Measurements from ENCODE around the gene ARID1B. TPM values are rescaled to one million over a fixed set of nuclear protein-coding genes. Genes with fewer than 3 reads are reported as not detected.
"Not testable (repeated sequence)": the region's sequence is repeated elsewhere in the genome, so short reads cannot be mapped to it uniquely, and the experiment has no call there.

ARID1B gene
- total RNA-seq, 1 donor from 2014 or later = 97.2 TPM

GRCh38 chr6:156977527-156978291, 200.5 kb downstream of the ARID1B start:
- peaks cover 3% of the 10 kb centered on the region for H3K36me3 Mint-ChIP-seq
- H3K9me3 Mint-ChIP-seq = no peaks in the 10 kb centered on the region
- no peak overlapping the region for H3K4me3 Mint-ChIP-seq
- no peaks in the 10 kb centered on the region for H3K27me3 Mint-ChIP-seq
- no peak for DNase-seq (ENCODE audit: extremely low spot score, unreplicated experiment)
- H3K27ac Mint-ChIP-seq = no peak overlapping the region
- TF ChIP-seq CTCF (conservative IDR thresholded peaks at IDR 0.05) = no peak
- H3K4me1 Mint-ChIP-seq (ENCODE audit: unreplicated experiment) = peaks cover 49% of the 10 kb centered on the region

GRCh38 chr6:156978948-156979347, 201.8 kb downstream of the ARID1B start:
- Mint-ChIP-seq H3K4me3 (no peak overlapping the region), H3K36me3 (peaks cover 3% of the 10 kb centered on the region), H3K27ac (no peak overlapping the region), H3K27me3 (no peaks in the 10 kb centered on the region), H3K4me1 (ENCODE audit: unreplicated experiment) (peaks cover 51% of the 10 kb centered on the region), H3K9me3 (no peaks in the 10 kb centered on the region)
- DNase-seq (ENCODE audit: extremely low spot score, unreplicated experiment) = no peak
- no peak for TF ChIP-seq CTCF (conservative IDR thresholded peaks at IDR 0.05)

- H3K9me3 Mint-ChIP-seq = no peaks in the 10 kb centered on the region
- no peak for TF ChIP-seq CTCF (conservative IDR thresholded peaks at IDR 0.05)
- peak overlapping the region; percentile 19 for H3K4me3 Mint-ChIP-seq
- peaks cover 3% of the 10 kb centered on the region for H3K36me3 Mint-ChIP-seq
- no peak for DNase-seq (ENCODE audit: extremely low spot score, unreplicated experiment)
- peak overlapping the region; percentile 24 for H3K27ac Mint-ChIP-seq
- H3K27me3 Mint-ChIP-seq = no peaks in the 10 kb centered on the region
- peaks cover 53% of the 10 kb centered on the region for H3K4me1 Mint-ChIP-seq (ENCODE audit: unreplicated experiment)
These were observed 203.3 kb downstream of the ARID1B start for GRCh38 chr6:156980515-156980914.

GRCh38 chr6:156980948-156981347, 203.8 kb downstream of the ARID1B start:
- no peak for DNase-seq (ENCODE audit: extremely low spot score, unreplicated experiment)
- no peak for TF ChIP-seq CTCF (conservative IDR thresholded peaks at IDR 0.05)
- Mint-ChIP-seq H3K9me3 (no peaks in the 10 kb centered on the region), H3K36me3 (peaks cover 3% of the 10 kb centered on the region), H3K4me3 (no peak overlapping the region), H3K27ac (peak overlapping the region; percentile 24), H3K4me1 (ENCODE audit: unreplicated experiment) (peaks cover 49% of the 10 kb centered on the region), H3K27me3 (no peaks in the 10 kb centered on the region)

- no peaks in the 10 kb centered on the region for H3K27me3 Mint-ChIP-seq
- peaks cover 44% of the 10 kb centered on the region for H3K4me1 Mint-ChIP-seq (ENCODE audit: unreplicated experiment)
- H3K9me3 Mint-ChIP-seq = no peaks in the 10 kb centered on the region
- H3K36me3 Mint-ChIP-seq = peaks cover 3% of the 10 kb centered on the region
- no peak for DNase-seq (ENCODE audit: extremely low spot score, unreplicated experiment)
- no peak overlapping the region for H3K4me3 Mint-ChIP-seq
- no peak overlapping the region for H3K27ac Mint-ChIP-seq
- no peak for TF ChIP-seq CTCF (conservative IDR thresholded peaks at IDR 0.05)
These were observed 205.0 kb downstream of the ARID1B start for GRCh38 chr6:156982168-156982567.

GRCh38 chr6:156982864-156983263, 205.7 kb downstream of the ARID1B start:
- not testable (repeated sequence) for DNase-seq (ENCODE audit: extremely low spot score, unreplicated experiment); H3K27me3 Mint-ChIP-seq; H3K36me3 Mint-ChIP-seq; H3K9me3 Mint-ChIP-seq; H3K4me3 Mint-ChIP-seq; H3K27ac Mint-ChIP-seq
- peaks cover 47% of the 10 kb centered on the region for H3K4me1 Mint-ChIP-seq (ENCODE audit: unreplicated experiment)
